ENCODE measurements around the gene KDM7A.
"Not testable (repeated sequence)": the region's sequence is repeated elsewhere in the genome, so short reads cannot be mapped to it uniquely, and the experiment has no call there.

KDM7A gene

DNA sequence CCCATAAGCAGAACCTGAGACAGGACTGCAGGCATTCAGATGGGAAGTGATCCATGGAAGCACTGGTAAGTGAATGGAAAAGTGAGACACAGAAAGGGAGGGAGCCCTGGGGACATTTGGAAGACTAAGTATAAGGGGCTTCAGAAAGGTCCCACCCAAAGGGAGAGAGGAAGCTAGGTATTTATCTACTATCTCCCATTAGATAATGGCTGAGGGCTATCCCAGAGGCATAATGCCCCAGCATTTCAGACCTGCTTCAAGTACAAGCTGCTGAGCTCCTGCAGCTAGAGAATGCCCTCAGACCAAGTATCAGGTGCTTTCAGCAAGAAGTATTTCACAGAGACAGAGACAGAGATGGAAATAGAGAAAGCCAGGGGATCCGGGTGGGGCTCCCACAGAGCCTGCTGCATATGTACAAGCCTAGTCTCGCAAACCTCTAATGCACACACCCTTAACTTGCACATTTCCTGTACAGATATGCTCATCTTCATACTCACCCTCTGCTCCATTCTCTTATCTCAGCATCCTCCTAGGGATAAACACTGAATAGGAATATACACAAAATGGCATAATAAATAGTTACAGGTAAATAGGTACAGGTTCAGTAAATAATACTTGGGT is 20.2 kb downstream of the KDM7A start:
- DNase-seq (ENCODE audit: low read depth) = no peak

DNA sequence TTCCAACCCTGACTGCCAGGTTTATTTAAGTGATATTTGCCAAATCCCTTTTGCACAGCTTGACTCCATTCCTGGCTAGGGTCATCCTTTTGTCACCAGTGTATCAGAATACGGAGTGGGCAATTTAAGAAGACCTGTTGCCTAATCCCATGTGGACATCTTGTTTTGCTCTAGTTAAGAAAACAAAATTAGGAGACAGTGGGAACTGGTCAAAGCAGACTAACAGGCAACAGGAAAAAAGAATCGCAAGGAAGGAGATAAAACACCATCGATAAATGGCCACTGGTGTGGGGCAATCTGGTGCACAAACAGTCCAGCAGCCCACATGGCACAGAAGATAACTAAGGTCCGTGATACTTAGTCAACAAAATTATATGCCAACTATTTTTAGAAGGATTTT is 21.4 kb downstream of the KDM7A start:
- DNase-seq (ENCODE audit: low read depth) = no peak

DNA sequence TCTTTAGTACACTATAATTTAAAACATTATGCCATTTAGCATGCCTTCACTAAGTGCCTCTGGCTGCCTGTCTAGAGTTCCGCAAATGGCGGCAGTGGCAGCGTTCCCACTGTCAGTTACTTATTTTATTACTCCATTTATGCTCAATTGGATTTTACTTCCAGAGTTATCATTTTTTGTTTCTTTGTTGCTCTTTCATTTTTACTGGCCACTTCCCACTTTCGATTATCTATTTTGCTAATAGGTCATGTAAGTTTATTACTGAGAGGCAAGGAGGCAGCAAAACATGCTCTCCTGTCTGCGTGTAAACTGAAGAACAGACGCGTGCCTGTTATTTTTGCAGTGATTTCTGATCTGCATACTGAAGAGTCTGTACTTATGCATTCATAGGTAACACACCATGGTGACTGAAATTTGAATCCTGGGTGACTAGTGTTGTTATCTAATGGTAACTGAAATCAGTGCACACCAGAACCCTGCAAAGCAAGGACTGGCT is 23.1 kb downstream of the KDM7A start:
- DNase-seq (ENCODE audit: low read depth) = no peak

DNA sequence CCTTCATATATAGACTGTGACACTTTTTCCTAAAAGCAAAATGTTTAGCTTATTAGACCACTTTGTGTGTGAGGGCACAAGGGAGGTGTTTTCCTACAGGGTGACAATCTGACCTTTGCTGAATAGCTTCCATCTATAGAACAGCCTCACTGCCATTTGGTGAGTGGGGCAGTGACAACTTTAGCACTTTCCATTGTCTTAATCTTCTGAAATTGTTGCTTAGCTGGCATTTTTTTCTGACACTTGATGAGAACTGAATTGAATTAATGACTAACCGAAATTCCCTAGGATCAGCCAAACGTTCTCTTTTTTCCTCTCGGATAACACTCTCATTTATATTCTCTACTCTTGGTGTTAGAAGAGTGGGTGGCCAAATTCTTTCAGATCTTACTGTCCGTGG is 30.2 kb downstream of the KDM7A start:
- DNase-seq (ENCODE audit: low read depth) = no peak

DNA sequence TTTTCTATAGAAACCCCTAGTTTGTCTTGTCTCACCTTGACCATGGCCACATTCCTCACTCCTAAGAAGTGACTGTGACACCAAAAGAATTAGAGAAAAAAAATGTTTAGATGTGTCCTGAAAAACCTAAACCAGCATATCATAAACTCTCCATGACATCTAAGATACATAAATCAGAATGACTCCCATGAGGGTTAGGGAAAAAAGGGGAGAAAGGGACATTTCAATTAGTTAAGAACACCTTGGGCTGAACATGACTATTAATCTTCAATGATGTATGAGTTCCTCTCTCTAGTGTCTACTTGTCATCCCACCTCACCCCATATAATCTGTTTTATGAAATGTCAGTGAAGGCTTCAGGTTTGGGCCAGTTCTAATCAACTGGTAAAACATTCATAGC is 31.1 kb downstream of the KDM7A start:
- no peak for DNase-seq (ENCODE audit: low read depth)

DNA sequence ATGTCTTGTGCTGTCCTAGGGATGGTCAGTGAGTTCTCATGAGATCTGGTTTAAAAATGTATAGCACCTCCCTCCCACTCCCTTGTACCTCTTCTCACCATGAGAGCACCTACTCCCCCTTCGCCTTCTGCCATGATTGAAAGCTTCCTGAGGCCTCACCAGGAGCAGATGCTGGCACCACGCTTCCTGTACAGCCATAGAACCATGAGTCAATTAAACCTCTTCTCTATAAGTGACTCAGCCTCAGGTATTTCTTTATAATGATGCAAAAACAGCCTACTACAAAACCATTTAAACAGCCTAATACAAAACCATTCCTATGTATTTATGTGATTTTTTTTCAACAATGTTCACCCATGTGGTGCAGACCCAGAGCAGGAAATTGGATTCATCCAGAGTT is 32.0 kb downstream of the KDM7A start:
- no peak for DNase-seq (ENCODE audit: low read depth)

DNA sequence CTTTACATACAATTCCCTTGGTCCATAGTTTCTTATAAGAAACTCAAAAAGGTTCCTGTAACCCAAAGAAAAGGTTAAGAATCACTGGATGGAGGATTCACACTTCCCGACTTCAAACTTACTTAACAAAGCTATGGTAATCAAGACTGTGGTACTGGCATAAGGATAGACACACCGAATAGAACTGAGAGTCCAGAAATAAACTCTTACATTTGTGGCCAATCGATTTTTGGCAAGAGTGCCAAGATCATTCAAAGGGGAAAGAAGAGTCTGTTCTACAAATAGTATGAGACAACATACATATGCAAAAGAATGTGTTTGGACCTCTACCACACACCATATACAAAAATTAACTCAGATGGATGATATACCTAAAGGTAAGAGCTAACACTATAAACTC is 32.8 kb downstream of the KDM7A start:
- DNase-seq (ENCODE audit: low read depth) = no peak

DNA sequence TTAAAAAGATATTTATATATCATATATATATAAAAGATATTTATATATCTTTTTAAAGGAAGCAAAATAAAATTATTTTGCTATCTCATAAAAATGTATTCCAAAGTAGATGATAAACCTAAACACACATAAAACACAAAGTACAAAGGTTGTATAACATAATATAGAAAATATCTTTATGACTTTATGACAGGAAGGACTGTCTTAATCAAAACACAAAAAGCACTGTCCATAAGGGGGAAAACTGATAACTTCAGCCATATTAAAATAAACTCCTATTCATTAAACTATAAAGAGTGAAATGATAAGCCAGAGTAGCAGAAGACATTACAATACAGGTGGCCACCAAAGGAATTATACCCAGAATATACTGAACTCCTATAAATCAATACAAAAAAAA is 34.8 kb downstream of the KDM7A start:
- DNase-seq (ENCODE audit: low read depth) = no peak

DNA sequence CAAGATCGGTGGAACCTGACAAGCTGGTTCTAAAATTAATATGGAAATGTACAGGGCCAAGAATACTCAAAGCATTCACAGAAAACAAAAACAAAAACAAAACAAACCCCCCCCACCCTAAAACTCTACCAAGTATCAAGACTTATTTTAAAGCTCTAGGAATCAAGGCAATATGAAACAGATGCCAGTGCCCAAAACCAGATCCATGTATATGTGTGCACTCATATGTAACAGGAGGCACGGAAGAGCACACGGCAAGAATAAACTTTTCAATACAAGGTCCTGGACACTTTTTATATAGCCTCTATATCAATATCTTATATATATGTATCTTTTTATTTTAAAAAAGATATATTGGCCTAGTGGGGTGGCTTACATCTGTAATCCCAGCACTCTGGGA is 35.5 kb downstream of the KDM7A start:
- no peak for DNase-seq (ENCODE audit: low read depth)

DNA sequence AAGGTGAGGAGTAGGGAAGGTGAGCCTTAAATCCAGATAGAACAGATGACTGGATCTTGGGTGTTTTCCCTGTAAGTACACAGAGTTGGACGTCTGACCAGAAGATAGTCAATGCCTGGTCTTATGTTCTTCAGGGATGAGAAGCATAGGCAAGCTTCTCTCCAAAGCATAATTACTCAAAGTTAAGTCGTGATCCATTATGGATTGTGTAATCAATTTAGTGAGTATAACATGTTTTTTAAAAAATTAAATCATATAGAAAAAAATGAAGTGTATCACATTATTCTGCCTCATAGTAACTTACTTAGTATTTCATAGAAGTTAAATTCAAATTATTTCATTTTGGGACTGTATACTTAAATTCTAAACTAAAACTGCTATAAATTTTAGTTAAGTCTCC is 39.7 kb downstream of the KDM7A start:
- DNase-seq (ENCODE audit: low read depth) = no peak

DNA sequence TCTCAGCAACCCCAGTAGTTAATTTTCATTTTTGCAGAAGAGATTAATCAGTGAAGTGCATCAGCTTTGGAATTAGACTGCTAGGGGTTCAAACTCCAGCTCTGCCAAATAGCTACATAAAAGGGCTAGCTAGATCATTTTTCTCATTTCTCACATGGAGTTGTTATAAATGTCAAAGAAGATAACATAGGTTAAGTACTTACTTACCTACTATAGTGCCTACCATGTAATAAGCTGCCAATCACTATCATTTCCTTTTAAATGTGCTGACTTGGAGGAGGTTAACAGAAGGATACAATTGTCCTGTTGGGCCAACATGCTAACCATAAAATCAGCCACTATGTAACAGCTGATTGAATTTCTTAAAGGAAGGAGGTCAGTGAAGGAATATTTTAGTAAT is 40.7 kb downstream of the KDM7A start:
- DNase-seq (ENCODE audit: low read depth) = no peak

DNA sequence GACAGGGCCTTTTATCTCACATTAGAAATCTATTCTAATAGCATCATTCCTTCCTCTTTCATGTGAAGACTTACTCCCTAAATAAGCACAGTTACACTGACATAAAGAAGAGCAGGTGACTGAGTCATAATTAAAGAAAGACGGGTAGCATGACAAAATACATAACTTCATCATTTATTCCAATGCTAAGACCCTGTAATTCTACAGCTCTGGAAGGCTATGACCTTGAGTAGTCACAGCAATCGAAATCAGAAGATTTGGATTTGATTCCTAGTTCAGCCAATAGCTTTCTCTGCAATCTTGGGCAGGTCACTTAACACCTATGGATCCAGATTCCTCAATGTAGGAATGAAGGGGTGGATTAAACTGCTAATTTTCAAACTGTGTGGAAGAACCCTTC is 42.7 kb downstream of the KDM7A start:
- no peak for DNase-seq (ENCODE audit: low read depth)

DNA sequence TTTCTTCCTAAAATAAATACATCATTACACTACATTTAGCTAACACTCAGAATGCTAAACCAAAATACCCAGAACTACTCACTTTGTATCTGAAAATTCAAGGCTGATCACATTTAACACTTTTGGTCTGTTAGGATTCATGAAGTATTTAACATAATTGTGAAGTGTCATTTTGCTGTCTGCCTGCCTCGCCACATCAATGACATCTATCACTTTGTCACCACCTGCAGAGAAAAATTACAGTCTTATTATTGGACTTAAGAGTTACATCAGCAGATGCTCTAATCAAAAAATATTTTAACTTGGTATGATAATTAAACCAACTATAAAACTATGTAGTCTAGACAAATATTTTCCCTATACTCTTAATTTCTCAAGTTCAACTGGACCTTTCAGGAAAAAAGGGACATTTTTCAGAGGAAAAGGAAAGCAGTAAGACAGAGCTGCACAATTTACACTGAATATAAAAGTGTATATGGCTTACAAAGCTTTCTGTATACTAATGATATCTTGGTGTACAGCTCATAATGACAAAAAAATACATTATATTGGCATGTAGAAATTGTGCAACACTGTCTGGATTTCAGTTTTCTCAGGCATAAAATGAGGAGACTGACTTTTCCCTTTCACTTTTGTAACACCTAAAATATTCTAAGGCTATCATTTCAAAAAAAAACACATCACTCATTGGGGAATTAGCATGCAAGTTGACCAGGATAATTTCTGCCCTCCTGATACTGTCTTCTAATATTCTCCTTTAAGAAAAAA is 49.2 kb downstream of the KDM7A start:
- no peak for DNase-seq (ENCODE audit: low read depth)

DNA sequence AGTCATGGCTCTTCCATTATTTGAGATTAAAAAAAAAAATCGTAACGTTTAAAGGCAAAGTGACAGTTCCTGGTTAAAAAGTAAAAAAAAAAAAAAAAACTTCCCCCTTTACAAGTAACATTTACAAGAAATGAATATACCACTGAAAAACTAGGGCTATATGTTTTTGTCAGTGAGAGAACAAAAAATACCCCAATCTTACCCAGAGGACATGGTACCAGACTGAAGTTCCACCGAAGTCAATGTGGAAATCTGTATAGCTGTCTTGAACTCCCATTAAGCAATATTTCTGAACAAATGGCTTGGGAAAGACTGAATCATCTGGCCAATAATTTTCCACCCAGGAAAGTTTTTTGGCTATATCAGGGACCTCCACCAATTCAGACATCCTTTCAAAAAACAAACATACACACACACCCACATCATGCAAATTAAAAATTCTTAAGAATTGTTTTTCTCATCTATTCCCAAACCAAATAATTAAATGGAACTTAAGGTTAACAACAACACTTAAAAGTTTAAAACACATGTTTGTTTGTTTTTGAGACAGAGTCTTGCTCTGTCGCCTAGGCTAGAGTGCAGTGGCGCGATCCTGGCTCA is 50.2 kb downstream of the KDM7A start:
- no peak for DNase-seq (ENCODE audit: low read depth)

DNA sequence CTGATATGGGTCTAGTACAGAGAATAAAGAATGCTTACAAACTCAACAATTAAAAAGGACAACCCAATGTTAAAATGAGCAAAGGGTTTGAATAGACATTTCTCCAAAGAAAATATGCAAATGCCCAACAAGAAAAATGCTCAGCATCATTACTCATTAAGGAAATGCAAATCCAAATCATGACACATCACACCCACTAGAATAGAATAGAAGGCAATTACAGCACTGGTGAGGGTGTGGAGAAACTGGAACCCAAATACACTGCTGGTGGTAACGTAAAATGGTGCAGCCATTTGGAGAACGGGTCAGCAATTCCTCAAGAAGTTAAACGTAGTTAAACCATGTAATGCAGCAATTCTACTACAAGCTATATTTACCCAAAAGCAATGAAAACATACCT is 53.8 kb downstream of the KDM7A start:
- DNase-seq (ENCODE audit: low read depth) = no peak

DNA sequence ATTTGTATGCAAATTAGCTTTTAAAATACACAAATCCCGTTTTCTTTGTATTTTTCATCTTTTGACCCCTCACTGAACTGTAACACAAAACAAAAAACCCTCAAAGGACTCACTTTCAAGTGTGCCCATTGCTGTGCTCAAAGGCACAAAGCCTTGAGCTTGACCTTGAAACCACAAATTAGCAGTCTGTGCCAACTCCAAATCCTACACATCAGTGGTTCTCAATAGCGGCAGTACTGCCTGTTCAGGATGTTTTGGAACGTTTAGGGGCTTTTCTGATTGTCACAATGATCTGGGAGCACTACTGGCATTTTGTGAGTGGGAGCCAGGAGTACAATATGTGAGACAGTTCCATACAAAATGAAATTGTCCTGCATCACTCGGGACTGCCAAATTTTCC is 55.5 kb downstream of the KDM7A start:
- DNase-seq (ENCODE audit: low read depth) = no peak

DNA sequence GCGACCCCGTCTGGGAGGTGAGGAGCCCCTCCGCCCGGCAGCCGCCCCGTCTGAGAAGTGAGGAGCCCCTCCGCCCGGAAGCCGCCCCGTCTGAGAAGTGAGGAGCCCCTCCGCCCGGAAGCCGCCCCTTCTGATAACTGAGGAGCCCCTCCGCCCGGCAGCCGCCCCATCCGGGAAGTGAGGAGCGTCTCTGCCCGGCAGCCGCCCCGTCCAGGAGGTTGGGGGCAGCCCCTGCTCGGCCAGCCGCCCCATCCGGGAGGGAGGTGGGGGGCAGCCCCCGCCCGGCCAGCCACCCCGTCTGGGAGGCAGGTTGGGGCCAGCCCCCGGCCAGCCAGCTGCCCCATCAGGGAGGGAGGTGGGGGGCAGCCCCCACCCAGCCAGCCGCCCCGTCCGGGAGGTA is 62.0 kb downstream of the KDM7A start:
- not testable (repeated sequence) for DNase-seq (ENCODE audit: low read depth)

DNA sequence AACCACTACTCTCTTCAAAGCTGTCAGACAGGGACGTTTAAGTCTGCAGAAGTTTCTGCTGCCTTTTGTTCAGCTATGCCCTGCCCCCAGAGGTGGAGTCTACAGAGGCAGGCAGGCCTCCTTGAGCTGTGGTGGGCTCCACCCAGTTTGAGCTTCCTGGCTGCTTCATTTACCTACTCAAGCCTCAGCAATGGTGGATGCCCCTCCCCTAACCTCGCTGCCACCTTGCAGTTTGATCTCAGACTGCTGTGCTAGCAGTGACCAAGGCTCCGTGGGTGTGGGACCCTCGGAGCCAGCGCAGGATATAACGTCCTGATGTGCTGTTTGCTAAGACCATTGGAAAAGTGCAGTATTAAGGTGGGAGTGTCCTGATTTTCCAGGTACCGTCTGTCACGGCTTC is 68.0 kb downstream of the KDM7A start:
- not testable (repeated sequence) for DNase-seq (ENCODE audit: low read depth)

DNA sequence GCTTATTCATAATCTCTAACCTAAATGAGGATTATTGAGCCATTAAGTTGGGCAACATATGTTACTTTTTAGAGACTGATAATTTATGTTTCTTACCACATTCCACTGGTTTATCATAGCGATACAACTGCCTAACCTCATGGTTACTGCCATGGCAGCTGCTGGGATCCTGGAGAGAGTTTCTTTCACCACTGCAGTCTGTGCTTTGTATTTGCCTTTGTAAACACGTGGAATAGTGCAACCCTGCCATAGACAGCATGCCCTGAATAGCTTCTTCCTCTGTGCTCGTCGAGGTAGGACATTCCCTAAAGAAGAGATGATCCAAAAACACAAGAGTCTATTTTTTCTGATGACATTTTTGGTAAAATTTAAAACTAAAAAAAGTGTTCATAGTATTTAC is 80.3 kb downstream of the KDM7A start:
- DNase-seq (ENCODE audit: low read depth) = no peak

DNA sequence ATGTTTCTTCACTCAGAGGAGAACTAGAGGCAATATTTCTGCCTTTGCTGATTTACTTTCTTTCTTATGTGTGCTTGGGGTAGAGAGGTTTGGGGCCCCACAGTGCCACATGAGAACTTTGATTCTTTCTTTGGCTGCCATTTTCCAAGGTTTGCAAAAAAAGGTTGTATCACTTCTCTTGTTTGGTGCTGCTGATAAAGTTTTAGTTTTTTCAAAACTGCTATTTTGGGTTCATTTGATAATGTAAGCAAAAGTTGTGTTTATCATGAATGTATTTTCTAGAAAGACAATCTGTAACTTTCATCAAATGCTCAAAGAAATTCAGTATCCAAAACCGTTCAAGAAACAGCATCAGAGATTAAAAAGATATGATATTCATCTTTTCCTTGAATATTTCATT is 83.4 kb downstream of the KDM7A start:
- no peak for DNase-seq (ENCODE audit: low read depth)

DNA sequence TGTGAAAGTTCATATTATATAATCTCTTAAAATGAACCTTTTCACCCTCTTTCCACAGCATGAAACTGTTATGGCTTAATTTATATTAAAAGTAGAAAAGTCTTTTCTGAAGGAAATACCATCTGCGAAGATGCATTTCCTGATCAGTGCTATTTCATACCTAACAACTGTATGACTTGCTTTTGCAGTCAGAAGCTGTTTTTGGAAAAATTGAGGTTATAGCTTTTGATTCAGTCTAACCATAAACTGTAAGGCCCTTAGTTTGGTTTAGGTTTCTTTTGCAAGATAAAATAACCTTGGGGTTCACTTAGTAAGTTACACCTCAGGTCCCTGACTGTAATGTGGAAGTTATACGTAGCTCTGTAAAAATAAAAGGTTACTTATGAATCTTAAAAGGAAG is 91.3 kb downstream of the KDM7A start:
- no peak for DNase-seq (ENCODE audit: low read depth)

DNA sequence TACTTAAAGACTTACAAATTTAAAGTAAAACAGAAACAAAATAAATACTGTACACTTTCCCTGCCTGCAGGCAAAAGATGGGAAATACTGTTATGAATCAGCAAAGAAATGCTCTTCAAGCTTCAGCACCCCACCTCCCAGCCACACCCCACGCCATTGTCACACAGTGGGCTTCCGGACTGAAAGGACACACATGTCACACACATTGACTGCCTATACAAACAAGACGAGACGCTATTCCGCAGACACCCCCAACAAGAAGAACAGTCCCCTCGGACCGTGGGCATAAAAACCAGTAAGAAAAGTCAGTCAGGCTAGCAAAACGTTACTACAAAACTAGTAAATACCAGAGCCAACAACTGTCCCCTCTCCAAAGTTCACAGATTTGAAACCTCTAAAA is 91.8 kb downstream of the KDM7A start:
- DNase-seq (ENCODE audit: low read depth) = no peak

DNA sequence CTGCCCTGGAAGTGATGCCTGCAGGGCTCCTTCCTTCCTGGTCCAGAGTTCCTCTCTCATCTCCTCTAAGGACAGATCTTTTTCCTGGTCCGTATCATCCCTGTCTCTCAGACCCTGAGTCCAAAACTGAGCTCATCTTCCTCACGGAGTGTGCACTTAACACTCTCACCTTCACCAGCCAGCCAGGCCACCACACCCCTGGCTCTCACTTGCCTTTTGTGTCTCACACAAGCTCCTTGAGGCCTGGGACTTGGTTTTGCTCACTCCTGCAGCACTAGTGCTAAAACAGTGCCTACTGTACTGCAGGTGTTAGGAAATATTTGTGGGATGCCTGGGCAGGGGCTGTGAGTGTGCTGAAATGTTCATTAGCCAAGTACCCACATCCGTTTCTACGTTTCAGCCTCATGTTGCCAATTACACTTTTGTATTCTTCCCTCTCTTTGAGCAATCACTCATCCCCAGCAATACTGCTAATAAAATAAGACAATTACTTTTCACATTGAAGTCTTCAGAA is 92.6 kb downstream of the KDM7A start:
- no peak for DNase-seq (ENCODE audit: low read depth)
